ENCODE measurements around the gene ZNF556. TPM values are rescaled to one million over a fixed set of nuclear protein-coding genes. Genes with fewer than 3 reads are reported as not detected.

Gene ZNF556
- total and polyA plus RNA-seq, 8 donors, result 0.19 to 0.58 (median 0.23) TPM; not detected in 5

GRCh38 chr19:2926341-2927031 is 59.4 kb downstream of the ZNF556 start:
- no peak for TF ChIP-seq EP300 (IDR thresholded peaks at IDR 0.05)
- no peak for TF ChIP-seq POLR2A (IDR thresholded peaks at IDR 0.05)
- TF ChIP-seq POLR2AphosphoS5 (IDR thresholded peaks at IDR 0.05), result no peak
- TF ChIP-seq CTCF (IDR thresholded peaks at IDR 0.05), result no peak
- Histone ChIP-seq H3K27ac (no peak overlapping the region), H3K36me3 (peaks cover 3 to 19% (median 6%) of the 10 kb centered on the region in 4 donors), H3K9me3 (peaks cover 0 to 9% (median 5%) of the 10 kb centered on the region in 4 donors), H3K4me3 (no peak overlapping the region), H3K4me1 (peaks cover 0 to 17% (median 13%) of the 10 kb centered on the region in 4 donors), H3K27me3 (no peaks in the 10 kb centered on the region)
- WGBS, 5 donors, result 85 to 90% (median 89%) methylated on average over 22 to 53 of the region's 53 CpGs
- no peak for DNase-seq
- intact Hi-C loops (cut with DNase I; ENCODE audit: low total_unique reads), result no loop called here

- Histone ChIP-seq H3K36me3 (peaks cover 3 to 24% (median 8%) of the 10 kb centered on the region in 4 donors), H3K27me3 (no peaks in the 10 kb centered on the region), H3K9me3 (peaks cover 1 to 15% (median 8%) of the 10 kb centered on the region in 4 donors), H3K27ac (no peak overlapping the region), H3K4me1 (peaks cover 0 to 17% (median 13%) of the 10 kb centered on the region in 4 donors), H3K4me3 (no peak overlapping the region)
- no peak for DNase-seq
- intact Hi-C loops (cut with DNase I; ENCODE audit: low total_unique reads), result no loop called here
- WGBS, 5 donors, result 93 to 99% (median 94%) methylated on average over 9 to 18 of the region's 18 CpGs
- TF ChIP-seq POLR2A (IDR thresholded peaks at IDR 0.05), result no peak
- no peak for TF ChIP-seq POLR2AphosphoS5 (IDR thresholded peaks at IDR 0.05)
- no peak for TF ChIP-seq CTCF (IDR thresholded peaks at IDR 0.05)
- no peak for TF ChIP-seq EP300 (IDR thresholded peaks at IDR 0.05)
Measured at GRCh38 chr19:2927032-2927430, 59.9 kb downstream of the ZNF556 start.

Other genes starting within 250 kb of the ZNF556 start
- 10 to 100 TPM in 1 of 5 donors, 1 to 10 TPM in 3, under 1 TPM in 1; 0.58 to 15.1 (median 3.6) TPM for gene GNG7, start 164.6 kb upstream of the ZNF556 start, total RNA-seq
- gene GNG7, start 164.6 kb upstream of the ZNF556 start, polyA plus RNA-seq, result 1 to 10 TPM; 3.4 to 7.0 (median 5.0) TPM
- gene DIRAS1, start 146.0 kb upstream of the ZNF556 start, total RNA-seq, result 1 to 10 TPM in 2 of 5 donors, under 1 TPM in 2, not detected in 1; 0.73 to 2.9 (median 1.0) TPM
- 1 to 10 TPM; 2.1 to 8.4 (median 2.8) TPM for gene DIRAS1, start 146.0 kb upstream of the ZNF556 start, polyA plus RNA-seq
- gene SLC39A3, start 127.3 kb upstream of the ZNF556 start, total RNA-seq, result 10 to 100 TPM in 2 of 5 donors, 1 to 10 TPM in 2, not detected in 1; 3.6 to 33.6 (median 16.4) TPM
- 10 to 100 TPM in 2 of 3 donors, 1 to 10 TPM in 1; 7.3 to 26.7 (median 14.9) TPM for gene SLC39A3, start 127.3 kb upstream of the ZNF556 start, polyA plus RNA-seq
- gene SGTA, start 84.1 kb upstream of the ZNF556 start, total RNA-seq, result 100 to 1,000 TPM in 1 of 5 donors, 10 to 100 TPM in 4; 18.5 to 173 (median 41.1) TPM
- gene SGTA, start 84.1 kb upstream of the ZNF556 start, polyA plus RNA-seq, result 10 to 100 TPM; 46.1 to 64.8 (median 59.3) TPM
- 100 to 1,000 TPM in 1 of 5 donors, 10 to 100 TPM in 4; 16.1 to 244 (median 50.8) TPM for gene THOP1, start 81.8 kb upstream of the ZNF556 start, total RNA-seq
- gene THOP1, start 81.8 kb upstream of the ZNF556 start, polyA plus RNA-seq, result 10 to 100 TPM; 16.2 to 47.9 (median 46.5) TPM
- 10 to 100 TPM in 2 of 5 donors, 1 to 10 TPM in 2, under 1 TPM in 1; 0.58 to 21.4 (median 7.5) TPM for gene ZNF554, start 47.5 kb upstream of the ZNF556 start, total RNA-seq
- 1 to 10 TPM; 1.6 to 2.7 (median 2.2) TPM for gene ZNF554, start 47.5 kb upstream of the ZNF556 start, polyA plus RNA-seq
- 10 to 100 TPM in 1 of 5 donors, 1 to 10 TPM in 3, under 1 TPM in 1; 0.58 to 11.2 (median 2.6) TPM for gene ZNF555, start 25.9 kb upstream of the ZNF556 start, total RNA-seq
- gene ZNF555, start 25.9 kb upstream of the ZNF556 start, polyA plus RNA-seq, result 1 to 10 TPM; 1.2 to 2.4 (median 1.9) TPM
- gene ZNF57, start 33.6 kb downstream of the ZNF556 start, total RNA-seq, result 10 to 100 TPM in 4 of 5 donors, under 1 TPM in 1; 0.89 to 42.0 (median 16.5) TPM
- gene ZNF57, start 33.6 kb downstream of the ZNF556 start, polyA plus RNA-seq, result 10 to 100 TPM in 1 of 3 donors, 1 to 10 TPM in 2; 7.4 to 11.2 (median 9.5) TPM
- gene ZNF77, start 77.6 kb downstream of the ZNF556 start, total RNA-seq, result 10 to 100 TPM in 2 of 5 donors, 1 to 10 TPM in 2, under 1 TPM in 1; 0.29 to 65.3 (median 6.5) TPM
- 1 to 10 TPM; 2.0 to 2.4 (median 2.3) TPM for gene ZNF77, start 77.6 kb downstream of the ZNF556 start, polyA plus RNA-seq
- 1 to 10 TPM in 2 of 5 donors, under 1 TPM in 2, not detected in 1; 0.73 to 7.0 (median 1.8) TPM for gene TLE6, start 110.2 kb downstream of the ZNF556 start, total RNA-seq
- gene TLE6, start 110.2 kb downstream of the ZNF556 start, polyA plus RNA-seq, result 1 to 10 TPM in 2 of 3 donors, under 1 TPM in 1; 0.31 to 3.4 (median 2.7) TPM
- gene TLE2, start 161.9 kb downstream of the ZNF556 start, total RNA-seq, result 10 to 100 TPM; 13.8 to 92.9 (median 47.2) TPM
- 10 to 100 TPM; 21.4 to 24.1 (median 21.8) TPM for gene TLE2, start 161.9 kb downstream of the ZNF556 start, polyA plus RNA-seq
- 100 to 1,000 TPM; 126 to 386 (median 264) TPM for gene TLE5, start 195.2 kb downstream of the ZNF556 start, total RNA-seq
- gene TLE5, start 195.2 kb downstream of the ZNF556 start, polyA plus RNA-seq, result 100 to 1,000 TPM; 470 to 688 (median 669) TPM
- 100 to 1,000 TPM in 1 of 5 donors, 10 to 100 TPM in 4; 40.6 to 204 (median 63.4) TPM for gene GNA11, start 227.0 kb downstream of the ZNF556 start, total RNA-seq
- 10 to 100 TPM; 18.9 to 31.3 (median 25.5) TPM for gene GNA11, start 227.0 kb downstream of the ZNF556 start, polyA plus RNA-seq

All from stomach (tissue), 9 donors.